K562 (cell line): ENCODE data around the gene RNH1. TPM values are rescaled to one million over a fixed set of nuclear protein-coding genes. Genes with fewer than 3 reads are reported as not detected.
A peak's percentile ranks its signal among the peaks of the same experiment; 100 is the strongest.

Source experiments
- BDP1 ChIP-seq: IDR thresholded peaks from 3 replicates; pipeline ENCODE4 v1.6.1; 2011; ENCODE audit not compliant: insufficient read length, insufficient read depth
- BMI1 ChIP-seq: fragments of 150-350 bp; IDR thresholded peaks from 2 replicates; pipeline ENCODE4 v1.6.1; 2014; ENCODE audit warnings: low read length
- CHD2 ChIP-seq: IDR thresholded peaks from 2 replicates; pipeline ENCODE4 v1.6.1; 2011; ENCODE audit warnings: low read depth, low read length
- ETS2 ChIP-seq: IDR thresholded peaks from 2 replicates; pipeline ENCODE4 v1.6.1; 2016; ENCODE audit warnings: borderline replicate concordance, missing genetic modification characterization, mild to moderate bottlenecking, moderate library complexity, missing compliant biosample characterization; ENCODE audit not compliant: poor library complexity, severe bottlenecking
- ETV5 ChIP-seq: sonication (generic); formaldehyde crosslinking; IDR thresholded peaks from 2 replicates; pipeline ENCODE4 v1.4.0; 2020; ENCODE audit warnings: low read depth, mild to moderate bottlenecking, missing genetic modification reagents
- FOXK1 ChIP-seq: sonication (generic); formaldehyde crosslinking; IDR thresholded peaks from 2 replicates; pipeline ENCODE4 v1.8.0; 2022; ENCODE audit warnings: missing genetic modification reagents, mild to moderate bottlenecking, borderline replicate concordance
- FOXK2 ChIP-seq, 2 experiments: fragments of 450-650 bp; IDR thresholded peaks in 1 of 2; conservative IDR thresholded peaks in 1 of 2; 2 replicates each; pipeline ENCODE4 v1.6.1; 2016; ENCODE audit warnings: low read depth in 2 of 2, mild to moderate bottlenecking in 1 of 2
- GABPB1 ChIP-seq: sonication (generic); formaldehyde crosslinking; IDR thresholded peaks from 2 replicates; pipeline ENCODE4 v1.8.0; 2022; ENCODE audit warnings: mild to moderate bottlenecking, missing genetic modification reagents
- GATAD2A ChIP-seq: fragments of 450-650 bp; IDR thresholded peaks from 2 replicates; pipeline ENCODE4 v1.6.1; 2017
- KAT8 ChIP-seq: fragments of 450-650 bp; IDR thresholded peaks from 2 replicates; pipeline ENCODE4 v1.6.1; 2016; ENCODE audit warnings: low read depth, mild to moderate bottlenecking
- LARP7 ChIP-seq: fragments of 450-650 bp; IDR thresholded peaks from 2 replicates; pipeline ENCODE4 v1.6.1; 2016
- NFE2 ChIP-seq: IDR thresholded peaks from 2 replicates; pipeline ENCODE4 v1.6.1; 2014; ENCODE audit warnings: antibody characterized with exemption, low read depth
- POU5F1 ChIP-seq: fragments of 150-350 bp; IDR thresholded peaks from 2 replicates; pipeline ENCODE4 v1.6.1; 2014; ENCODE audit warnings: borderline replicate concordance, low read length, low read depth, mild to moderate bottlenecking; ENCODE audit not compliant: partially characterized antibody
- RFX7 ChIP-seq: fragments of 250-450 bp; sonication (Bioruptor Pico); IDR thresholded peaks from 2 replicates; pipeline ENCODE4 v1.5.1; 2021; ENCODE audit warnings: mild to moderate bottlenecking
- TAF1 ChIP-seq: IDR thresholded peaks from 2 replicates; pipeline ENCODE4 v1.6.1; 2011; ENCODE audit warnings: mild to moderate bottlenecking, low read length, moderate library complexity; ENCODE audit not compliant: insufficient read depth, control insufficient read depth, severe bottlenecking; ENCODE audit errors: extremely low read depth
- TRIM24 ChIP-seq, 2 experiments: fragments of 450-650 bp; IDR thresholded peaks; 2 replicates each; pipeline ENCODE4 v1.6.1; 2016
- TSC22D4 ChIP-seq: fragments of 450-650 bp; IDR thresholded peaks from 2 replicates; pipeline ENCODE4 v1.6.1; 2016; ENCODE audit warnings: missing genetic modification characterization, missing biosample characterization, control low read depth
- XRCC5 ChIP-seq: fragments of 200-400 bp; formaldehyde crosslinking; IDR thresholded peaks from 2 replicates; pipeline ENCODE4 v1.6.1; 2017; ENCODE audit warnings: low read depth, mild to moderate bottlenecking, low read length
- ZNF165 ChIP-seq: fragments of 250-450 bp; sonication (Bioruptor Pico); IDR thresholded peaks from 2 replicates; pipeline ENCODE4 v1.4.0; 2020; ENCODE audit warnings: borderline replicate concordance
- ZNF239 ChIP-seq: fragments of 250-450 bp; sonication (Bioruptor Pico); IDR thresholded peaks from 2 replicates; pipeline ENCODE4 v1.4.0; 2020; ENCODE audit warnings: mild to moderate bottlenecking
- ZNF324 ChIP-seq: fragments of 250-450 bp; sonication (Bioruptor Pico); IDR thresholded peaks from 2 replicates; pipeline ENCODE4 v1.4.0; 2020; ENCODE audit warnings: mild to moderate bottlenecking
- ZNF780A ChIP-seq: fragments of 250-450 bp; sonication (Bioruptor Pico); IDR thresholded peaks from 2 replicates; pipeline ENCODE4 v1.5.0; 2021; ENCODE audit warnings: mild to moderate bottlenecking
- polyA plus RNA-seq, 8 experiments: library from polyadenylated mRNA; depleted of rRNA in 4 of 8; stranded (reverse) in 5 of 8; unstranded in 3 of 8; fragments of >200 nt; fragmentation: Nextera tagmentation in 2 of 8; fragmentation: Illumina TruSeq in 1 of 8; extraction: Ambion mirVana in 2 of 8; extraction: Trizol in 1 of 8; gene quantifications; 2 replicates each; pipeline versions ENCODE4 v1.2.1 to v1.2.3, GENCODE V29; 2011 to 2014; ENCODE audit warnings: inconsistent platforms in 1 of 8, missing spikeins in 1 of 8
- total RNA-seq, 7 experiments: library from RNA; depleted of rRNA in 6 of 7; stranded (reverse); fragments of >200 nt in 6 of 7; fragmentation: Illumina TruSeq in 2 of 7; extraction: Trizol in 2 of 7; gene quantifications; 2 replicates each; pipeline versions ENCODE4 v1.2.1 to v1.2.3, GENCODE V29; 2011 to 2021; ENCODE audit warnings: low replicate concordance in 1 of 7
- TF ChIP-seq, protein P1 (sequence below): sonication (generic); formaldehyde crosslinking; IDR thresholded peaks from 2 replicates; pipeline ENCODE4 v1.8.0; 2022; ENCODE audit warnings: missing genetic modification reagents, mild to moderate bottlenecking, borderline replicate concordance
- TF ChIP-seq, protein P2 (sequence below): fragments of 250-450 bp; sonication (Bioruptor Pico); IDR thresholded peaks from 2 replicates; pipeline ENCODE4 v1.5.0; 2020; ENCODE audit warnings: mild to moderate bottlenecking, borderline replicate concordance
- TF ChIP-seq, protein P3 (sequence below): fragments of 250-450 bp; sonication (Bioruptor Pico); IDR thresholded peaks from 2 replicates; pipeline ENCODE4 v1.5.0; 2021

The RNH1 gene
- total and polyA plus RNA-seq, 9 of the 15 experiments (the other 6 are each of a cell fraction or from before 2014, with no cell fraction given) = 2.5 to 160 (median 44.3) TPM

DNA sequence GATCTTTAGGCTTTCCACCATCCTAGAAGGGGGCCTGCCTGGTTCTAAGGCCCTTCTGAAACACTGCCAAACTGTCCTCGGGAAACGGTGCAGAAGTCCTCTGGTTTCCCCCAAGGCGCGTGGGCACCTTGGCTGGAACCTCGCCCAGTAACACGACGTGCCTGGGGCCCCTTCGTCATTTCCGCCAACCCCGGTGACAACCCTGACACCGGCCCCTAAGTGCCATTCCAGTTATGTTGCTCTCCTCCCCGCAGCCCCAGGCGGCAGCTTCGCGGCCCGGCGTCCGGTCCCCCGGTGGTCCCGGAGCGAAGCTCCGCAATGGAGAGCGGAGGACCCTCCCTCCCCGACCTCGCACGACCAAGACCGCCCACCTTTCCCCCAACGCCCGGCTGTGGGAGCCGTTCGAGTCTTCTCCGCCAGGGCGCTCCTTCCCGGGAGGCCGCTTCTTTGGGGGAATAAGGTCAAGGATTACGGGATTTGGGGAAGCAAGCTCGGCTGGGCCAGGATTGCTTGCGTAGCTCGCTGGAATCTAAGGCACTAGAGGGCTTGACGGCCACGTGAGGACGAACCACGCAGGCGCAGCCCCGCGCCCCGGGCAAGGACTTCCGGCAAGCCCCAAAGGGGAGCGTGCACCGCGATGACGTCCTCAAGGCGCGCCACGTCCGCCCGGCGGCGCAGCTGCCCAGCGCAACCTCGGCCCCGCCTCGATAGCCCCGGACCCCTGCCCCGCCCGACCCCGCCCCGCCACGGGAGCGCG, 626 bp downstream of the RNH1 start (continued):
- TF ChIP-seq ZNF324 (CRISPR knock-in tag) (peak; percentile 61), TAF1 (peak; percentile 25), FOXK1 (CRISPR knock-in tag) (no peak), ZNF780A (CRISPR knock-in tag) (no peak), NFE2 (no peak), ETS2 (tag) (no peak), KAT8 (no peak), BDP1 (no peak), CHD2 (no peak), ZNF165 (no peak), TSC22D4 (no peak), BMI1 (no peak), GABPB1 (CRISPR knock-in tag) (peak; percentile 90), XRCC5 (no peak; the same call in 1 of the 2 replicates), ZNF239 (CRISPR knock-in tag) (peak; percentile 20; the same call in 1 of the 2 replicates), GATAD2A (no peak), LARP7 (no peak), TRIM24 (IDR thresholded peaks at IDR 0.05) (no peak), POU5F1 (no peak), FOXK2 (conservative IDR thresholded peaks at IDR 0.05 in 1 of 2, IDR thresholded peaks at IDR 0.05 in 1 of 2; ENCODE audit: low read depth in 2 of 2) (peak in 1 of 2 experiments; percentile 51; a peak in 1 of 4 replicates), RFX7 (CRISPR knock-in tag) (no peak), ETV5 (CRISPR knock-in tag) (0 out of 2 replicates have a peak, but pooled peaks have one; percentile 21)
- TF ChIP-seq, protein P1, sequence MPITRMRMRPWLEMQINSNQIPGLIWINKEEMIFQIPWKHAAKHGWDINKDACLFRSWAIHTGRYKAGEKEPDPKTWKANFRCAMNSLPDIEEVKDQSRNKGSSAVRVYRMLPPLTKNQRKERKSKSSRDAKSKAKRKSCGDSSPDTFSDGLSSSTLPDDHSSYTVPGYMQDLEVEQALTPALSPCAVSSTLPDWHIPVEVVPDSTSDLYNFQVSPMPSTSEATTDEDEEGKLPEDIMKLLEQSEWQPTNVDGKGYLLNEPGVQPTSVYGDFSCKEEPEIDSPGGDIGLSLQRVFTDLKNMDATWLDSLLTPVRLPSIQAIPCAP = no peak
- TF ChIP-seq, protein P2, sequence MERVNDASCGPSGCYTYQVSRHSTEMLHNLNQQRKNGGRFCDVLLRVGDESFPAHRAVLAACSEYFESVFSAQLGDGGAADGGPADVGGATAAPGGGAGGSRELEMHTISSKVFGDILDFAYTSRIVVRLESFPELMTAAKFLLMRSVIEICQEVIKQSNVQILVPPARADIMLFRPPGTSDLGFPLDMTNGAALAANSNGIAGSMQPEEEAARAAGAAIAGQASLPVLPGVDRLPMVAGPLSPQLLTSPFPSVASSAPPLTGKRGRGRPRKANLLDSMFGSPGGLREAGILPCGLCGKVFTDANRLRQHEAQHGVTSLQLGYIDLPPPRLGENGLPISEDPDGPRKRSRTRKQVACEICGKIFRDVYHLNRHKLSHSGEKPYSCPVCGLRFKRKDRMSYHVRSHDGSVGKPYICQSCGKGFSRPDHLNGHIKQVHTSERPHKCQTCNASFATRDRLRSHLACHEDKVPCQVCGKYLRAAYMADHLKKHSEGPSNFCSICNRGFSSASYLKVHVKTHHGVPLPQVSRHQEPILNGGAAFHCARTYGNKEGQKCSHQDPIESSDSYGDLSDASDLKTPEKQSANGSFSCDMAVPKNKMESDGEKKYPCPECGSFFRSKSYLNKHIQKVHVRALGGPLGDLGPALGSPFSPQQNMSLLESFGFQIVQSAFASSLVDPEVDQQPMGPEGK (CRISPR knock-in tag) = no peak
- TF ChIP-seq, protein P3, sequence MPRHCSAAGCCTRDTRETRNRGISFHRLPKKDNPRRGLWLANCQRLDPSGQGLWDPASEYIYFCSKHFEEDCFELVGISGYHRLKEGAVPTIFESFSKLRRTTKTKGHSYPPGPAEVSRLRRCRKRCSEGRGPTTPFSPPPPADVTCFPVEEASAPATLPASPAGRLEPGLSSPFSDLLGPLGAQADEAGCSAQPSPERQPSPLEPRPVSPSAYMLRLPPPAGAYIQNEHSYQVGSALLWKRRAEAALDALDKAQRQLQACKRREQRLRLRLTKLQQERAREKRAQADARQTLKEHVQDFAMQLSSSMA (CRISPR knock-in tag) = no peak; the same call in 1 of the 2 replicates
